ENCODE results near the gene FXR2. TPM values are rescaled to one million over a fixed set of nuclear protein-coding genes. Genes with fewer than 3 reads are reported as not detected.

The FXR2 gene
- total and polyA plus RNA-seq, 9 of the 15 experiments (the other 6 are each of a cell fraction or from before 2014, with no cell fraction given), result 2.0 to 49.3 (median 24.5) TPM

GRCh38 chr17:7579001-7579833 is 35.5 kb downstream of the FXR2 start, which contains the start of gene CD68 (continued):
- no peak for TF ChIP-seq BRF2 (IDR thresholded peaks at IDR 0.05; ENCODE audit: borderline replicate concordance, insufficient read depth, insufficient read length)
- peak; percentile 95 for TF ChIP-seq FOXK1 (CRISPR knock-in tag; IDR thresholded peaks at IDR 0.05; ENCODE audit: borderline replicate concordance)
- TF ChIP-seq ZNF561 (CRISPR knock-in tag; conservative IDR thresholded peaks at IDR 0.05), result peak; percentile 38; the same call in 1 of the 2 replicates
- no peak for TF ChIP-seq ZNF644 (tag; IDR thresholded peaks at IDR 0.05; ENCODE audit: low read depth)
- TF ChIP-seq CTCF (IDR thresholded peaks at IDR 0.05 in 2 of 3, conservative IDR thresholded peaks at IDR 0.05 in 1 of 3; ENCODE audit: insufficient read depth in 2 of 3, low read depth in 1 of 3, low read length in 3 of 3), result no peak
- TF ChIP-seq, protein P1, sequence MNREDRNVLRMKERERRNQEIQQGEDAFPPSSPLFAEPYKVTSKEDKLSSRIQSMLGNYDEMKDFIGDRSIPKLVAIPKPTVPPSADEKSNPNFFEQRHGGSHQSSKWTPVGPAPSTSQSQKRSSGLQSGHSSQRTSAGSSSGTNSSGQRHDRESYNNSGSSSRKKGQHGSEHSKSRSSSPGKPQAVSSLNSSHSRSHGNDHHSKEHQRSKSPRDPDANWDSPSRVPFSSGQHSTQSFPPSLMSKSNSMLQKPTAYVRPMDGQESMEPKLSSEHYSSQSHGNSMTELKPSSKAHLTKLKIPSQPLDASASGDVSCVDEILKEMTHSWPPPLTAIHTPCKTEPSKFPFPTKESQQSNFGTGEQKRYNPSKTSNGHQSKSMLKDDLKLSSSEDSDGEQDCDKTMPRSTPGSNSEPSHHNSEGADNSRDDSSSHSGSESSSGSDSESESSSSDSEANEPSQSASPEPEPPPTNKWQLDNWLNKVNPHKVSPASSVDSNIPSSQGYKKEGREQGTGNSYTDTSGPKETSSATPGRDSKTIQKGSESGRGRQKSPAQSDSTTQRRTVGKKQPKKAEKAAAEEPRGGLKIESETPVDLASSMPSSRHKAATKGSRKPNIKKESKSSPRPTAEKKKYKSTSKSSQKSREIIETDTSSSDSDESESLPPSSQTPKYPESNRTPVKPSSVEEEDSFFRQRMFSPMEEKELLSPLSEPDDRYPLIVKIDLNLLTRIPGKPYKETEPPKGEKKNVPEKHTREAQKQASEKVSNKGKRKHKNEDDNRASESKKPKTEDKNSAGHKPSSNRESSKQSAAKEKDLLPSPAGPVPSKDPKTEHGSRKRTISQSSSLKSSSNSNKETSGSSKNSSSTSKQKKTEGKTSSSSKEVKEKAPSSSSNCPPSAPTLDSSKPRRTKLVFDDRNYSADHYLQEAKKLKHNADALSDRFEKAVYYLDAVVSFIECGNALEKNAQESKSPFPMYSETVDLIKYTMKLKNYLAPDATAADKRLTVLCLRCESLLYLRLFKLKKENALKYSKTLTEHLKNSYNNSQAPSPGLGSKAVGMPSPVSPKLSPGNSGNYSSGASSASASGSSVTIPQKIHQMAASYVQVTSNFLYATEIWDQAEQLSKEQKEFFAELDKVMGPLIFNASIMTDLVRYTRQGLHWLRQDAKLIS (CRISPR knock-in tag; IDR thresholded peaks at IDR 0.05), result peak; percentile 74; the same call in 1 of the 2 replicates
- TF ChIP-seq RBM22 (IDR thresholded peaks at IDR 0.05; ENCODE audit: low read depth, low read length, poor library complexity, severe bottlenecking), result peak; percentile 85
- no peak for TF ChIP-seq MECOM (CRISPR knock-in tag; IDR thresholded peaks at IDR 0.05)
- no peak for TF ChIP-seq SMARCC2 (IDR thresholded peaks at IDR 0.05; ENCODE audit: low read depth)
- no peak for TF ChIP-seq ZNF12 (CRISPR knock-in tag; IDR thresholded peaks at IDR 0.05)
- no peak for TF ChIP-seq NBN (IDR thresholded peaks at IDR 0.05; ENCODE audit: low read depth)
- peak; percentile 34; the same call in 1 of the 2 replicates for TF ChIP-seq STAT5A (IDR thresholded peaks at IDR 0.05; ENCODE audit: borderline replicate concordance, low read length)
- no peak for TF ChIP-seq BACH1 (tag; IDR thresholded peaks at IDR 0.05)
- TF ChIP-seq, protein P2, sequence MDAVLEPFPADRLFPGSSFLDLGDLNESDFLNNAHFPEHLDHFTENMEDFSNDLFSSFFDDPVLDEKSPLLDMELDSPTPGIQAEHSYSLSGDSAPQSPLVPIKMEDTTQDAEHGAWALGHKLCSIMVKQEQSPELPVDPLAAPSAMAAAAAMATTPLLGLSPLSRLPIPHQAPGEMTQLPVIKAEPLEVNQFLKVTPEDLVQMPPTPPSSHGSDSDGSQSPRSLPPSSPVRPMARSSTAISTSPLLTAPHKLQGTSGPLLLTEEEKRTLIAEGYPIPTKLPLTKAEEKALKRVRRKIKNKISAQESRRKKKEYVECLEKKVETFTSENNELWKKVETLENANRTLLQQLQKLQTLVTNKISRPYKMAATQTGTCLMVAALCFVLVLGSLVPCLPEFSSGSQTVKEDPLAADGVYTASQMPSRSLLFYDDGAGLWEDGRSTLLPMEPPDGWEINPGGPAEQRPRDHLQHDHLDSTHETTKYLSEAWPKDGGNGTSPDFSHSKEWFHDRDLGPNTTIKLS (IDR thresholded peaks at IDR 0.05; ENCODE audit: borderline replicate concordance, low read depth), result no peak
- TF ChIP-seq FOXJ3 (CRISPR knock-in tag; IDR thresholded peaks at IDR 0.05), result no peak
- TF ChIP-seq ZNF277 (CRISPR knock-in tag; IDR thresholded peaks at IDR 0.05; ENCODE audit: borderline replicate concordance), result no peak
- TF ChIP-seq ZNF143 (CRISPR knock-in tag; IDR thresholded peaks at IDR 0.05), result no peak

Measured in K562 (cell line).